WTC11 (cell line): ENCODE measurements around the gene SERBP1. TPM values are rescaled to one million over a fixed set of nuclear protein-coding genes. Genes with fewer than 3 reads are reported as not detected.

ENCODE experiments used
- ATAC-seq: fragments of 200-7000 bp; cut with Tn5 transposase; 2 replicates; pipeline ENCODE4 v1.10.0; 2021; ENCODE audit warnings: mild to moderate bottlenecking, moderate library complexity
- CTCF ChIA-PET: fragments of 300-600 bp; sonication (Branson Sonifier 250); formaldehyde crosslinking; loops from one replicate; lab custom pipeline; 2021; ENCODE audit warnings: antibody characterized with exemption; lab: Charles Lee
- POLR2A ChIA-PET: fragments of 350-600 bp; sonication (Branson Sonifier 250); formaldehyde crosslinking; loops from one replicate; lab custom pipeline; 2021; ENCODE audit warnings: antibody characterized with exemption; lab: Charles Lee
- DNase-seq: peaks from one replicate; pipeline ENCODE4 v3.0.0; 2021; ENCODE audit warnings: low spot score
- H3K27ac Mint-ChIP-seq: 2 replicates; pipeline ENCODE4 v1.8.0; 2021; ENCODE audit warnings: mixed read lengths
- H3K27me3 Mint-ChIP-seq: 2 replicates; pipeline ENCODE4 v1.8.0; 2021; ENCODE audit warnings: low read depth, mild to moderate bottlenecking, moderate library complexity, mixed read lengths
- H3K36me3 Mint-ChIP-seq: 2 replicates; pipeline ENCODE4 v1.8.0; 2021; ENCODE audit warnings: mixed read lengths
- H3K4me1 Mint-ChIP-seq: 2 replicates; pipeline ENCODE4 v1.8.0; 2022; ENCODE audit warnings: mixed read lengths
- H3K4me3 Mint-ChIP-seq: 2 replicates; pipeline ENCODE4 v1.8.0; 2021; ENCODE audit warnings: mild to moderate bottlenecking, moderate library complexity, mixed read lengths
- H3K9me3 Mint-ChIP-seq: 2 replicates; pipeline ENCODE4 v1.8.0; 2021; ENCODE audit warnings: mixed read lengths
- NR1H2 ChIP-seq: sonication (generic); formaldehyde crosslinking; IDR thresholded peaks from 2 replicates; pipeline ENCODE4 v1.9.0; 2021; ENCODE audit warnings: mild to moderate bottlenecking, moderate library complexity, missing genetic modification reagents
- SP1 ChIP-seq: sonication (generic); formaldehyde crosslinking; conservative IDR thresholded peaks from 2 replicates; pipeline ENCODE4 v1.8.1; 2022; ENCODE audit warnings: missing genetic modification reagents
- TCF7 ChIP-seq: sonication (generic); formaldehyde crosslinking; IDR thresholded peaks from 2 replicates; pipeline ENCODE4 v1.8.0; 2022; ENCODE audit warnings: mild to moderate bottlenecking, low read depth, missing genetic modification reagents, moderate library complexity
- total RNA-seq: library from RNA; stranded (reverse); gene quantifications from 3 replicates; pipeline ENCODE4 v1.2.3, GENCODE V29; 2021
- TF ChIP-seq, protein P1 (sequence below): sonication (generic); formaldehyde crosslinking; IDR thresholded peaks from 2 replicates; pipeline ENCODE4 v1.8.1; 2023; ENCODE audit warnings: mild to moderate bottlenecking, moderate library complexity, missing genetic modification reagents
- TF ChIP-seq, protein P2 (sequence below): sonication (generic); formaldehyde crosslinking; IDR thresholded peaks from 2 replicates; pipeline ENCODE4 v1.8.0; 2023; ENCODE audit warnings: mild to moderate bottlenecking, missing genetic modification reagents
- TF ChIP-seq, protein P3 (sequence below): sonication (generic); formaldehyde crosslinking; IDR thresholded peaks from 2 replicates; pipeline ENCODE4 v1.8.1; 2023; ENCODE audit warnings: mild to moderate bottlenecking, missing genetic modification reagents, moderate library complexity
- TF ChIP-seq, protein P4 (sequence below): sonication (generic); formaldehyde crosslinking; IDR thresholded peaks from 2 replicates; pipeline ENCODE4 v1.8.1; 2022; ENCODE audit warnings: low read depth, missing genetic modification reagents, borderline replicate concordance
- TF ChIP-seq, protein P5 (sequence below): fragments of 250-450 bp; sonication (Bioruptor Pico); IDR thresholded peaks from 2 replicates; pipeline ENCODE4 v1.9.0; 2021; ENCODE audit warnings: mild to moderate bottlenecking, borderline replicate concordance
- TF ChIP-seq, protein P6 (sequence below): sonication (generic); formaldehyde crosslinking; IDR thresholded peaks from 2 replicates; pipeline ENCODE4 v1.8.0; 2022; ENCODE audit warnings: mild to moderate bottlenecking, missing genetic modification reagents
- TF ChIP-seq, protein P7 (sequence below): fragments of 250-450 bp; sonication (Bioruptor Pico); IDR thresholded peaks from 2 replicates; pipeline ENCODE4 v2.1.2; 2022; ENCODE audit warnings: mild to moderate bottlenecking, moderate library complexity
- TF ChIP-seq, protein P8 (sequence below): fragments of 250-450 bp; sonication (Bioruptor Pico); conservative IDR thresholded peaks from 2 replicates; pipeline ENCODE4 v1.9.0; 2021; ENCODE audit warnings: mild to moderate bottlenecking

The SERBP1 gene
- total RNA-seq, 1 experiment from 2014 or later = 543 TPM

DNA sequence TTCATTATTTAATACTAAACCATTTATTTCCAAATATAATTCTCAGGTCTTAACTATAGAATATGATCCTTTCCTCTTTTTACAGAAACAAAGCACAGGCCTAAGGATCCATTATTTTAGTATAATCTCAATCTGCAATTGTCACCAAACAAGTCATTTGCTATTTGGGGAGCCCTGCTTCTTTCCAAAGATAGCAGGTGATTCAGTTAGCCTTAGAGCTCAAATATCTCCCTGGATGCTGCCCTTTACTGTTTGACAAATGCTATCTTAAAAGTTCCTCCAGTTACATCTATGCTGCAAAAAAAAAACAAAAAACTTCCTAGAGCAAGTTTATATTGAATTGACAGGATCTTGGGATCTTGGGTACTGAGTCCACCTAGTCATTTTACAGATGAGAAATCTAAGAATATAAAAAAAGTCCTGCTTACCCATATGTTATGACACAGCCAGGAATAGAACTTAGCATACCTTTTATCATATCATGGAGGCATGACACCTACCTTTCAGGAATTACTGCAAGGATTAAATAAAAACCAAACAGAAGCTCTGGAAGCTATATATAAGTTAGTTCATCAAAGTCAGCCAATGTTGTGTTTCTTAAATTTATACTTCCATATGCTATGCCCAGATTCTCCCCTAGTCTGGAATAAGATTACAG is 9.2 kb downstream of the SERBP1 start:
- H3K4me1 Mint-ChIP-seq = peaks cover 22% of the 10 kb centered on the region
- no peaks in the 10 kb centered on the region for H3K9me3 Mint-ChIP-seq
- TF ChIP-seq, protein P1, sequence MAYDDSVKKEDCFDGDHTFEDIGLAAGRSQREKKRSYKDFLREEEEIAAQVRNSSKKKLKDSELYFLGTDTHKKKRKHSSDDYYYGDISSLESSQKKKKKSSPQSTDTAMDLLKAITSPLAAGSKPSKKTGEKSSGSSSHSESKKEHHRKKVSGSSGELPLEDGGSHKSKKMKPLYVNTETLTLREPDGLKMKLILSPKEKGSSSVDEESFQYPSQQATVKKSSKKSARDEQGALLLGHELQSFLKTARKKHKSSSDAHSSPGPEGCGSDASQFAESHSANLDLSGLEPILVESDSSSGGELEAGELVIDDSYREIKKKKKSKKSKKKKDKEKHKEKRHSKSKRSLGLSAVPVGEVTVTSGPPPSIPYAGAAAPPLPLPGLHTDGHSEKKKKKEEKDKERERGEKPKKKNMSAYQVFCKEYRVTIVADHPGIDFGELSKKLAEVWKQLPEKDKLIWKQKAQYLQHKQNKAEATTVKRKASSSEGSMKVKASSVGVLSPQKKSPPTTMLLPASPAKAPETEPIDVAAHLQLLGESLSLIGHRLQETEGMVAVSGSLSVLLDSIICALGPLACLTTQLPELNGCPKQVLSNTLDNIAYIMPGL = no peak
- TF ChIP-seq, protein P2, sequence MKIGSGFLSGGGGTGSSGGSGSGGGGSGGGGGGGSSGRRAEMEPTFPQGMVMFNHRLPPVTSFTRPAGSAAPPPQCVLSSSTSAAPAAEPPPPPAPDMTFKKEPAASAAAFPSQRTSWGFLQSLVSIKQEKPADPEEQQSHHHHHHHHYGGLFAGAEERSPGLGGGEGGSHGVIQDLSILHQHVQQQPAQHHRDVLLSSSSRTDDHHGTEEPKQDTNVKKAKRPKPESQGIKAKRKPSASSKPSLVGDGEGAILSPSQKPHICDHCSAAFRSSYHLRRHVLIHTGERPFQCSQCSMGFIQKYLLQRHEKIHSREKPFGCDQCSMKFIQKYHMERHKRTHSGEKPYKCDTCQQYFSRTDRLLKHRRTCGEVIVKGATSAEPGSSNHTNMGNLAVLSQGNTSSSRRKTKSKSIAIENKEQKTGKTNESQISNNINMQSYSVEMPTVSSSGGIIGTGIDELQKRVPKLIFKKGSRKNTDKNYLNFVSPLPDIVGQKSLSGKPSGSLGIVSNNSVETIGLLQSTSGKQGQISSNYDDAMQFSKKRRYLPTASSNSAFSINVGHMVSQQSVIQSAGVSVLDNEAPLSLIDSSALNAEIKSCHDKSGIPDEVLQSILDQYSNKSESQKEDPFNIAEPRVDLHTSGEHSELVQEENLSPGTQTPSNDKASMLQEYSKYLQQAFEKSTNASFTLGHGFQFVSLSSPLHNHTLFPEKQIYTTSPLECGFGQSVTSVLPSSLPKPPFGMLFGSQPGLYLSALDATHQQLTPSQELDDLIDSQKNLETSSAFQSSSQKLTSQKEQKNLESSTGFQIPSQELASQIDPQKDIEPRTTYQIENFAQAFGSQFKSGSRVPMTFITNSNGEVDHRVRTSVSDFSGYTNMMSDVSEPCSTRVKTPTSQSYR (CRISPR knock-in tag) = no peak
- TF ChIP-seq, protein P3, sequence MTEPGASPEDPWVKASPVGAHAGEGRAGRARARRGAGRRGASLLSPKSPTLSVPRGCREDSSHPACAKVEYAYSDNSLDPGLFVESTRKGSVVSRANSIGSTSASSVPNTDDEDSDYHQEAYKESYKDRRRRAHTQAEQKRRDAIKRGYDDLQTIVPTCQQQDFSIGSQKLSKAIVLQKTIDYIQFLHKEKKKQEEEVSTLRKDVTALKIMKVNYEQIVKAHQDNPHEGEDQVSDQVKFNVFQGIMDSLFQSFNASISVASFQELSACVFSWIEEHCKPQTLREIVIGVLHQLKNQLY (CRISPR knock-in tag) = no peak
- no peak for TF ChIP-seq NR1H2 (CRISPR knock-in tag)
- TF ChIP-seq TCF7 (CRISPR knock-in tag) = no peak
- TF ChIP-seq SP1 (CRISPR knock-in tag) = no peak
- TF ChIP-seq, protein P4, sequence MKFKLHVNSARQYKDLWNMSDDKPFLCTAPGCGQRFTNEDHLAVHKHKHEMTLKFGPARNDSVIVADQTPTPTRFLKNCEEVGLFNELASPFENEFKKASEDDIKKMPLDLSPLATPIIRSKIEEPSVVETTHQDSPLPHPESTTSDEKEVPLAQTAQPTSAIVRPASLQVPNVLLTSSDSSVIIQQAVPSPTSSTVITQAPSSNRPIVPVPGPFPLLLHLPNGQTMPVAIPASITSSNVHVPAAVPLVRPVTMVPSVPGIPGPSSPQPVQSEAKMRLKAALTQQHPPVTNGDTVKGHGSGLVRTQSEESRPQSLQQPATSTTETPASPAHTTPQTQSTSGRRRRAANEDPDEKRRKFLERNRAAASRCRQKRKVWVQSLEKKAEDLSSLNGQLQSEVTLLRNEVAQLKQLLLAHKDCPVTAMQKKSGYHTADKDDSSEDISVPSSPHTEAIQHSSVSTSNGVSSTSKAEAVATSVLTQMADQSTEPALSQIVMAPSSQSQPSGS (CRISPR knock-in tag) = no peak
- TF ChIP-seq, protein P5, sequence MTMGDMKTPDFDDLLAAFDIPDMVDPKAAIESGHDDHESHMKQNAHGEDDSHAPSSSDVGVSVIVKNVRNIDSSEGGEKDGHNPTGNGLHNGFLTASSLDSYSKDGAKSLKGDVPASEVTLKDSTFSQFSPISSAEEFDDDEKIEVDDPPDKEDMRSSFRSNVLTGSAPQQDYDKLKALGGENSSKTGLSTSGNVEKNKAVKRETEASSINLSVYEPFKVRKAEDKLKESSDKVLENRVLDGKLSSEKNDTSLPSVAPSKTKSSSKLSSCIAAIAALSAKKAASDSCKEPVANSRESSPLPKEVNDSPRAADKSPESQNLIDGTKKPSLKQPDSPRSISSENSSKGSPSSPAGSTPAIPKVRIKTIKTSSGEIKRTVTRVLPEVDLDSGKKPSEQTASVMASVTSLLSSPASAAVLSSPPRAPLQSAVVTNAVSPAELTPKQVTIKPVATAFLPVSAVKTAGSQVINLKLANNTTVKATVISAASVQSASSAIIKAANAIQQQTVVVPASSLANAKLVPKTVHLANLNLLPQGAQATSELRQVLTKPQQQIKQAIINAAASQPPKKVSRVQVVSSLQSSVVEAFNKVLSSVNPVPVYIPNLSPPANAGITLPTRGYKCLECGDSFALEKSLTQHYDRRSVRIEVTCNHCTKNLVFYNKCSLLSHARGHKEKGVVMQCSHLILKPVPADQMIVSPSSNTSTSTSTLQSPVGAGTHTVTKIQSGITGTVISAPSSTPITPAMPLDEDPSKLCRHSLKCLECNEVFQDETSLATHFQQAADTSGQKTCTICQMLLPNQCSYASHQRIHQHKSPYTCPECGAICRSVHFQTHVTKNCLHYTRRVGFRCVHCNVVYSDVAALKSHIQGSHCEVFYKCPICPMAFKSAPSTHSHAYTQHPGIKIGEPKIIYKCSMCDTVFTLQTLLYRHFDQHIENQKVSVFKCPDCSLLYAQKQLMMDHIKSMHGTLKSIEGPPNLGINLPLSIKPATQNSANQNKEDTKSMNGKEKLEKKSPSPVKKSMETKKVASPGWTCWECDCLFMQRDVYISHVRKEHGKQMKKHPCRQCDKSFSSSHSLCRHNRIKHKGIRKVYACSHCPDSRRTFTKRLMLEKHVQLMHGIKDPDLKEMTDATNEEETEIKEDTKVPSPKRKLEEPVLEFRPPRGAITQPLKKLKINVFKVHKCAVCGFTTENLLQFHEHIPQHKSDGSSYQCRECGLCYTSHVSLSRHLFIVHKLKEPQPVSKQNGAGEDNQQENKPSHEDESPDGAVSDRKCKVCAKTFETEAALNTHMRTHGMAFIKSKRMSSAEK (CRISPR knock-in tag) = no peak
- TF ChIP-seq, protein P6, sequence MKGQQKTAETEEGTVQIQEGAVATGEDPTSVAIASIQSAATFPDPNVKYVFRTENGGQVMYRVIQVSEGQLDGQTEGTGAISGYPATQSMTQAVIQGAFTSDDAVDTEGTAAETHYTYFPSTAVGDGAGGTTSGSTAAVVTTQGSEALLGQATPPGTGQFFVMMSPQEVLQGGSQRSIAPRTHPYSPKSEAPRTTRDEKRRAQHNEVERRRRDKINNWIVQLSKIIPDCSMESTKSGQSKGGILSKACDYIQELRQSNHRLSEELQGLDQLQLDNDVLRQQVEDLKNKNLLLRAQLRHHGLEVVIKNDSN = no peak
- TF ChIP-seq, protein P7, sequence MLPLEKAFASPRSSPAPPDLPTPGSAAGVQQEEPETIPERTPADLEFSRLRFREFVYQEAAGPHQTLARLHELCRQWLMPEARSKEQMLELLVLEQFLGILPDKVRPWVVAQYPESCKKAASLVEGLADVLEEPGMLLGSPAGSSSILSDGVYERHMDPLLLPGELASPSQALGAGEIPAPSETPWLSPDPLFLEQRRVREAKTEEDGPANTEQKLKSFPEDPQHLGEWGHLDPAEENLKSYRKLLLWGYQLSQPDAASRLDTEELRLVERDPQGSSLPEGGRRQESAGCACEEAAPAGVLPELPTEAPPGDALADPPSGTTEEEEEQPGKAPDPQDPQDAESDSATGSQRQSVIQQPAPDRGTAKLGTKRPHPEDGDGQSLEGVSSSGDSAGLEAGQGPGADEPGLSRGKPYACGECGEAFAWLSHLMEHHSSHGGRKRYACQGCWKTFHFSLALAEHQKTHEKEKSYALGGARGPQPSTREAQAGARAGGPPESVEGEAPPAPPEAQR (CRISPR knock-in tag) = no peak
- TF ChIP-seq, protein P8, sequence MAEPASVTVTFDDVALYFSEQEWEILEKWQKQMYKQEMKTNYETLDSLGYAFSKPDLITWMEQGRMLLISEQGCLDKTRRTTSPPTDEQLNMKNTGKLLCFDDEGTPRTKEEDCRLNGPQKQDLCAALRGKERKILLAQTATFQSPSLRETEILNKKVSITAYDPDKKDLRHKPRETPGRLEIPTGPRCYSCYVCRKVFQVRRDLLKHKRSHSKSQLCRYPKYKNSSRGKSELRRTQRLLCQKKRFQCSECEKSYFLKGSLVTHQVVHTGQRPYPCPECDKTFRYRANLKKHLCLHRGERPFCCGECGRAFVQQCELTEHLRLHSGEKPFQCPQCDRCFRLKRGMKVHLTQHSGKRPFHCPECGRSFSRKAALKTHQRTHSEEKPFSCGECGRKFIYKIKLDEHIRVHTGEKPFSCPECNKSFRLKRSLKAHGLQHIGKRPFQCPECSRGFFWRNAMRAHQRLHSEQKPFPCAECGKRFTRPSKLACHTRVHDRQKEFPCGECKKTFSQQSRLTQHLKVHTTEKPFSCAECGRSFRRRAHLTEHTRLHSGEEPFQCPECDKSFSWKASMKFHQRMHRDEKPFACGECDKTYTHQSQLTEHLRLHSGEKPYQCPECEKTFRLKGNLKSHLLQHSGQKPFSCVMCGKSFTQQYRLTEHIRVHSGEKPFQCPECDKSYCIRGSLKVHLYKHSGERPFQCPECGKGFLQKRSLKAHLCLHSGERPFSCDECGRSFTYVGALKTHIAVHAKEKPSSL (CRISPR knock-in tag) = no peak
- no peak for DNase-seq
- POLR2A ChIA-PET = interaction anchor here (0.6 to 1.5 kb wide), 2 partner anchors 9 to 59 kb away, joined by 3 to 5 read pairs; partner anchors contain the start of gene SERBP1
- ATAC-seq = no peak
- peaks cover 95% of the 10 kb centered on the region for H3K36me3 Mint-ChIP-seq
- no peak overlapping the region for H3K4me3 Mint-ChIP-seq
- H3K27ac Mint-ChIP-seq = no peak overlapping the region; the same call in 1 of the 2 replicates
- CTCF ChIA-PET = no interaction called here
- H3K27me3 Mint-ChIP-seq = no peaks in the 10 kb centered on the region
